ENCODE data around the gene KLLN.
"Not testable (repeated sequence)": the region's sequence is repeated elsewhere in the genome, so short reads cannot be mapped to it uniquely, and the experiment has no call there.

KLLN gene

GRCh38 chr10:87855665-87856064 lies 7.7 kb downstream of the KLLN start:
- not testable (repeated sequence) for H3K27me3 Mint-ChIP-seq, H3K4me3 Mint-ChIP-seq, H3K27ac Mint-ChIP-seq, H3K9me3 Mint-ChIP-seq, H3K36me3 Mint-ChIP-seq
- peaks cover 25% of the 10 kb centered on the region for H3K4me1 Mint-ChIP-seq

GRCh38 chr10:87855247-87855646 lies 8.1 kb downstream of the KLLN start:
- H3K4me1 Mint-ChIP-seq: peaks cover 23% of the 10 kb centered on the region
- H3K9me3 Mint-ChIP-seq, H3K36me3 Mint-ChIP-seq, H3K27me3 Mint-ChIP-seq, H3K27ac Mint-ChIP-seq, H3K4me3 Mint-ChIP-seq: not testable (repeated sequence)

DNA sequence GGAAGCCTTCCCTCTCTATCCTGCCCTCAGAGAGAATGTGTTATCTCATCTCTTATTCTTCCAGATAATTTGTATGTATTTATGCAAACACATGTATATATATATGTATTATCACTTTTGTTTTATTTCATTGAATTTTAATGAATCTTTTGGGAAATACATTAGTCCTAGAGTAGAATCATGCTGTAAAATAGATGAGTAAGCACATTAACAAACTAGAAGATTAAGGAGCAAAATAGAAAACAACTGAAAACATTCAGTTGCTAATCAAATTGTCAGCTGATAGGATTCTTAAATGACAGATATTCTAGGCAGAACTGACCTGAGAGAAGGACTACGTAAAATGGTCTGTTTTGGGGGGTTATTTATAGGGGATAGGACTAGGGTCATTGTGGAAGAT lies 11.2 kb downstream of the KLLN start:
- peaks cover 23% of the 10 kb centered on the region for H3K4me1 Mint-ChIP-seq
- H3K36me3 Mint-ChIP-seq: no peaks in the 10 kb centered on the region
- no peaks in the 10 kb centered on the region for H3K27me3 Mint-ChIP-seq
- no peak overlapping the region for H3K4me3 Mint-ChIP-seq
- no peak overlapping the region for H3K27ac Mint-ChIP-seq
- no peaks in the 10 kb centered on the region for H3K9me3 Mint-ChIP-seq

DNA sequence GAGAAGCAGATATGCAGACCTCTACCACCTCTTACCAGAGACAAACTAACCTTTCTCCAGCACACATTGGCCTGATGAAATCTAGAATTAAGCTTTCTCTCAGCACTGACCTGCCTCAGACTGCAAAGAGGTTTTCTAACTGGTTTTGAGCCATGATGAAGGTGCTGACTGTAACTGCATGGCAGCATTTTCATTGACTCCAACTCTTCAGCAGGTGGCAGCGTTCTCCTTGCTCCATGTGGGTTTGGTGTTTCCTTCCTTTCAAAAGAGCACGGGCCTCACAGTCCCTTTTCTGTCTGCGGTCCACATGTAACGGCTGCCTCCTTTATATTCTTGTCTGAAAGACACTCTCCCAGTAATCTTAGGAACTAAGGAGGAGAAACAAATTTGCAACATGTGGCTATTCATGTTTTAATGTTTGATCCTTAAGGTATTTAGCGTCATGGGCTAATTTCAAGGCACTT lies 12.6 kb downstream of the KLLN start:
- H3K27me3 Mint-ChIP-seq: no peaks in the 10 kb centered on the region

DNA sequence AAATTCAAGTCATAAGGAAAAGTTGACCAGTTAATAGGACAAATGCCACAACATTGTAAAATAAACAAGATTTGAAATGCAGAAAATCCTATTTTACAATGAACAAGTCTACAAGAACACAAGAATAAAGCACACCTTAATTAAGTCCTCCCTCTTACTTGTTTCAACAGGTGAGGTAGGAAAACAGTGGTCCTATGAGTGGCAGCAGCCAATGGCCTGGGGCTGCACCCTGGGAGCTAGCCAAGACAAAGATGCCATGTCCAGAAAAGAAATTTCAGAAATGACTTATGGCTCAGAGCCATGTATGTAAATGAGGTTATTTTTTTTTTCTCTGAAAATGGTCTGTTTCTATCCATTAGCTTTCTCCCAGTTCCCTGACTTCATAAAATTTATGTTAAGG lies 14.3 kb downstream of the KLLN start:
- no peaks in the 10 kb centered on the region for H3K9me3 Mint-ChIP-seq
- H3K36me3 Mint-ChIP-seq: no peaks in the 10 kb centered on the region
- no peak overlapping the region for H3K4me3 Mint-ChIP-seq
- H3K27ac Mint-ChIP-seq: no peak overlapping the region
- H3K27me3 Mint-ChIP-seq: no peaks in the 10 kb centered on the region
- H3K4me1 Mint-ChIP-seq: peaks cover 14% of the 10 kb centered on the region

More for the DNA sequence above, 12.6 kb downstream of the KLLN start:
- H3K36me3 Mint-ChIP-seq: no peaks in the 10 kb centered on the region
- H3K9me3 Mint-ChIP-seq: no peaks in the 10 kb centered on the region
- H3K4me1 Mint-ChIP-seq: peaks cover 21% of the 10 kb centered on the region
- H3K4me3 Mint-ChIP-seq: no peak overlapping the region
- no peak overlapping the region for H3K27ac Mint-ChIP-seq

GRCh38 chr10:87847550-87847949 lies 15.8 kb downstream of the KLLN start:
- Mint-ChIP-seq H3K27ac (no peak overlapping the region), H3K36me3 (no peaks in the 10 kb centered on the region), H3K9me3 (no peaks in the 10 kb centered on the region), H3K27me3 (no peaks in the 10 kb centered on the region), H3K4me3 (no peak overlapping the region), H3K4me1 (peaks cover 12% of the 10 kb centered on the region)

DNA sequence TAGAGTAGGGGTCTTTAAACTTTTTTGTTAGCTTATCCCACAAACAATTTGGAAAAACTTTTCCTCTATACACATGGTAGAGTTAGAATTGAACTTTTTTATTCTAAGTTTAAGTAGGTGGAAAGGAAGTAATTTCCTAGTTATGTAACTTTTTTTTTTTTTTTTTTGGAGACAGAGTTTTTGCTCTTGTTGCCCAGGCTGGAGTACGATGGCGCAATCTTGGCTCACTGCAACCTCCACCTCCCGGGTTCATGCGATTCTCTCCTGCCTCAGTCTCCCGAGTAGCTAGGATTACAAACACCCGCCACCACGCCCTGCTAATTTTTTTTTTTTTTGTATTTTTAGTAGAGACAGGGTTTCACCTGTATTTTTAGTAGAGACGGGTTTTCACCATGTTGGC lies 16.6 kb downstream of the KLLN start:
- H3K4me3 Mint-ChIP-seq, H3K27ac Mint-ChIP-seq, H3K36me3 Mint-ChIP-seq, H3K9me3 Mint-ChIP-seq, H3K27me3 Mint-ChIP-seq: not testable (repeated sequence)
- peaks cover 12% of the 10 kb centered on the region for H3K4me1 Mint-ChIP-seq

DNA sequence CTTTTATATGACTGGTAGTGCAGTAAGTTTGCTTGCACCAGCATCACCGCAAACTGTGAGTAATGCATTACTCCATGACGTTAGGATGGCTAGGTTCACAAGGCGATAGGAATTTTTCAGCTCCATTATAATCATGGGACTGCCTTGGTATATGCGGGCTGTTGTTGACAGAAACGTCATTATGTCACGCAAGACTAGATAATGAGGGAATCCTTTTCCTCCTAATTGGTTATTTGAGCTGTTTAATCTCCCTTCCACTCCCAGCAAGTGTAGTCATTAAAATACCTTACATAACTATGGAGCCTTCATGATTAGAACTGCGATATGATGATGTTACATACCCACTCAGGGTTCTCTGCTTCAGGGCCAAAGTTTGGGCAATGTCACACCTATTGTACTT lies 17.3 kb downstream of the KLLN start:
- H3K4me1 Mint-ChIP-seq: peaks cover 8% of the 10 kb centered on the region
- H3K27me3 Mint-ChIP-seq: no peaks in the 10 kb centered on the region
- no peaks in the 10 kb centered on the region for H3K36me3 Mint-ChIP-seq
- H3K27ac Mint-ChIP-seq: no peak overlapping the region
- no peak overlapping the region for H3K4me3 Mint-ChIP-seq
- H3K9me3 Mint-ChIP-seq: no peaks in the 10 kb centered on the region

GRCh38 chr10:87845624-87845998 lies 17.7 kb downstream of the KLLN start:
- Mint-ChIP-seq H3K4me3 (no peak overlapping the region), H3K36me3 (no peaks in the 10 kb centered on the region), H3K4me1 (peaks cover 5% of the 10 kb centered on the region), H3K27me3 (no peaks in the 10 kb centered on the region), H3K27ac (no peak overlapping the region), H3K9me3 (no peaks in the 10 kb centered on the region)

GRCh38 chr10:87844837-87845623 lies 18.3 kb downstream of the KLLN start:
- Mint-ChIP-seq H3K4me3 (no peak overlapping the region), H3K4me1 (peaks cover under 1% of the 10 kb centered on the region), H3K27ac (no peak overlapping the region), H3K9me3 (no peaks in the 10 kb centered on the region), H3K27me3 (no peaks in the 10 kb centered on the region), H3K36me3 (no peaks in the 10 kb centered on the region)

- H3K27ac Mint-ChIP-seq: no peak overlapping the region
- no peaks in the 10 kb centered on the region for H3K4me1 Mint-ChIP-seq
- peaks cover 5% of the 10 kb centered on the region for H3K36me3 Mint-ChIP-seq
- H3K27me3 Mint-ChIP-seq: peaks cover 1% of the 10 kb centered on the region
- H3K4me3 Mint-ChIP-seq: no peak overlapping the region
- H3K9me3 Mint-ChIP-seq: no peaks in the 10 kb centered on the region
These were observed 19.6 kb downstream of the KLLN start for GRCh38 chr10:87843714-87844113.

GRCh38 chr10:87842776-87843497 lies 20.4 kb downstream of the KLLN start:
- H3K36me3 Mint-ChIP-seq: peaks cover 8% of the 10 kb centered on the region
- no peaks in the 10 kb centered on the region for H3K9me3 Mint-ChIP-seq

GRCh38 chr10:87842220-87842641 lies 21.1 kb downstream of the KLLN start:
- no peaks in the 10 kb centered on the region for H3K4me1 Mint-ChIP-seq
- H3K36me3 Mint-ChIP-seq: peaks cover 8% of the 10 kb centered on the region
- H3K27ac Mint-ChIP-seq: no peak overlapping the region
- no peak overlapping the region for H3K4me3 Mint-ChIP-seq
- H3K27me3 Mint-ChIP-seq: peaks cover 1% of the 10 kb centered on the region
- no peaks in the 10 kb centered on the region for H3K9me3 Mint-ChIP-seq

More at GRCh38 chr10:87842776-87843497, 20.4 kb downstream of the KLLN start:
- H3K4me3 Mint-ChIP-seq: no peak overlapping the region
- H3K27ac Mint-ChIP-seq: no peak overlapping the region
- no peaks in the 10 kb centered on the region for H3K4me1 Mint-ChIP-seq
- peaks cover 1% of the 10 kb centered on the region for H3K27me3 Mint-ChIP-seq

DNA sequence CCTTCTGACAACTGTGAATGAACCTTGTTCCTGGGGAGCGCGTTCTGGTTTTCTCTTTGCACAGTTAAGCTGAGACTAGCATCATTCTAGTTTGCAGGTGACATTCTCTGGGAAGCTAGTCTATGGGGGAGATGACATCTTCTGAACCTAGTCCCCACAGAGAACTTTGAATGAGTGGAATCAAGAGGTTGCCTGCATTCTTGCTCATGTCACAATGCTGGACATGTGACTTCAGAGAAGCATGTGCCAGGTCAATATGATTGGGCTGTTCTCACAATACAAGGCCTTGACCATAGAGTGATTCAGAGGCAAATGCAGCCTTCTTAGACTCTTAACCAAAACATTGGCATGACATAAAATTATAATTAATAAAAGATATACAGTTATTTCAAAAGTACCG lies 22.1 kb downstream of the KLLN start:
- Mint-ChIP-seq H3K9me3 (peaks cover 6% of the 10 kb centered on the region), H3K27me3 (peaks cover 1% of the 10 kb centered on the region), H3K4me3 (no peak overlapping the region), H3K27ac (no peak overlapping the region), H3K4me1 (no peaks in the 10 kb centered on the region), H3K36me3 (peaks cover 10% of the 10 kb centered on the region)

- Mint-ChIP-seq H3K27me3 (peaks cover 1% of the 10 kb centered on the region), H3K9me3 (peaks cover 7% of the 10 kb centered on the region), H3K4me1 (no peaks in the 10 kb centered on the region)
These were observed 24.7 kb downstream of the KLLN start for GRCh38 chr10:87838650-87839049.

GRCh38 chr10:87837445-87837844 lies 25.9 kb downstream of the KLLN start:
- Mint-ChIP-seq H3K27me3 (peaks cover 1% of the 10 kb centered on the region), H3K9me3 (peaks cover 7% of the 10 kb centered on the region)

More at GRCh38 chr10:87838650-87839049, 24.7 kb downstream of the KLLN start:
- Mint-ChIP-seq H3K4me3 (no peak overlapping the region), H3K27ac (no peak overlapping the region), H3K36me3 (peaks cover 10% of the 10 kb centered on the region)

More at GRCh38 chr10:87837445-87837844, 25.9 kb downstream of the KLLN start:
- H3K27ac Mint-ChIP-seq: no peak overlapping the region
- H3K36me3 Mint-ChIP-seq: peaks cover 10% of the 10 kb centered on the region
- no peaks in the 10 kb centered on the region for H3K4me1 Mint-ChIP-seq
- H3K4me3 Mint-ChIP-seq: no peak overlapping the region
